DND-41 (cell line): Measurements from ENCODE around the gene LIMK2.

ENCODE experiments used
- ATAC-seq: fragments of 200-7000 bp; cut with Tn5 transposase; 3 replicates; pipeline ENCODE4 v1.9.1; 2021; ENCODE audit warnings: low read depth; ENCODE audit not compliant: insufficient read depth
- DNase-seq: peaks from one replicate; pipeline ENCODE4 v3.0.0-alpha.2; 2020
- H2AFZ ChIP-seq: 2 replicates; pipeline ENCODE4 v1.6.0; 2012; ENCODE audit warnings: low read depth, low read length
- H3K27ac ChIP-seq: 2 replicates; pipeline ENCODE4 v1.5.1; 2012; ENCODE audit warnings: low read length, inconsistent platforms
- H3K27me3 ChIP-seq: fragments of 200-600 bp; sonication (generic); 2 replicates; pipeline ENCODE4 v1.6.0; 2012; ENCODE audit warnings: low read length, mild to moderate bottlenecking, inconsistent platforms; ENCODE audit not compliant: insufficient read depth, poor library complexity
- H3K36me3 ChIP-seq: 2 replicates; pipeline ENCODE4 v1.5.1; 2012; ENCODE audit warnings: low read length, inconsistent platforms; ENCODE audit not compliant: insufficient read depth
- H3K4me1 ChIP-seq: 2 replicates; pipeline ENCODE4 v1.5.1; 2012; ENCODE audit warnings: mild to moderate bottlenecking, low read length; ENCODE audit not compliant: insufficient read depth
- H3K4me2 ChIP-seq: 2 replicates; pipeline ENCODE4 v1.6.0; 2012; ENCODE audit warnings: mild to moderate bottlenecking, moderate library complexity, low read length, inconsistent platforms; ENCODE audit not compliant: insufficient read depth
- H3K4me3 ChIP-seq, 2 experiments: fragments of 200-600 bp in 1 of 2; shearing (Covaris generic) in 1 of 2; 2 replicates each; pipeline ENCODE4 v1.5.1; 2012 to 2016; ENCODE audit warnings: inconsistent platforms in 2 of 2, low read length in 2 of 2, mild to moderate bottlenecking in 2 of 2, low read depth in 1 of 2, moderate library complexity in 1 of 2
- H3K79me2 ChIP-seq: 2 replicates; pipeline ENCODE4 v1.6.0; 2012; ENCODE audit warnings: low read length, inconsistent platforms; ENCODE audit not compliant: insufficient read depth
- H3K9ac ChIP-seq: 2 replicates; pipeline ENCODE4 v1.6.0; 2012; ENCODE audit warnings: low read depth, mild to moderate bottlenecking, inconsistent platforms, low read length, moderate library complexity
- H3K9me3 ChIP-seq: 2 replicates; pipeline ENCODE4 v1.5.1; 2012; ENCODE audit warnings: low read length, moderate library complexity, mild to moderate bottlenecking, inconsistent platforms; ENCODE audit not compliant: insufficient read depth, severe bottlenecking
- H4K20me1 ChIP-seq: 2 replicates; pipeline ENCODE4 v1.6.0; 2012; ENCODE audit warnings: low read length; ENCODE audit not compliant: insufficient read depth
- CTCF ChIP-seq: IDR thresholded peaks from 2 replicates; pipeline ENCODE4 v1.5.1; 2012; ENCODE audit warnings: borderline replicate concordance, low read length, moderate library complexity, mild to moderate bottlenecking; ENCODE audit not compliant: poor library complexity, severe bottlenecking; ENCODE audit errors: extremely low read depth
- EZH2 ChIP-seq: IDR thresholded peaks from 3 replicates; pipeline ENCODE4 v1.6.1; 2012; ENCODE audit warnings: borderline replicate concordance, low read depth, mild to moderate bottlenecking, moderate library complexity, low read length, inconsistent platforms; ENCODE audit not compliant: severe bottlenecking

The LIMK2 gene

GRCh38 chr22:31272522-31273446, 60.7 kb downstream of the LIMK2 start:
- no peak overlapping the region for H2AFZ ChIP-seq
- no peaks in the 10 kb centered on the region for H3K4me1 ChIP-seq
- no peak overlapping the region for H3K9ac ChIP-seq
- H3K79me2 ChIP-seq = no peaks in the 10 kb centered on the region
- no peaks in the 10 kb centered on the region for H3K27me3 ChIP-seq
- H3K9me3 ChIP-seq = no peaks in the 10 kb centered on the region
- peak; percentile 49 for DNase-seq
- H4K20me1 ChIP-seq = no peaks in the 10 kb centered on the region
- no peak overlapping the region for H3K4me2 ChIP-seq
- H3K27ac ChIP-seq = no peak overlapping the region
- ATAC-seq = peak; percentile 77
- no peak overlapping the region for H3K4me3 ChIP-seq
- H3K36me3 ChIP-seq = peaks cover 56% of the 10 kb centered on the region
- TF ChIP-seq CTCF (peak; percentile 81), EZH2 (no peak)

- ATAC-seq = no peak
- H4K20me1 ChIP-seq = no peaks in the 10 kb centered on the region
- TF ChIP-seq EZH2 = no peak
- TF ChIP-seq CTCF = no peak
- H2AFZ ChIP-seq = no peak overlapping the region
- H3K4me2 ChIP-seq = no peak overlapping the region
- no peaks in the 10 kb centered on the region for H3K79me2 ChIP-seq
- H3K27me3 ChIP-seq = no peaks in the 10 kb centered on the region
- no peak overlapping the region for H3K4me3 ChIP-seq
- no peaks in the 10 kb centered on the region for H3K9me3 ChIP-seq
- H3K4me1 ChIP-seq = no peaks in the 10 kb centered on the region
- H3K9ac ChIP-seq = no peak overlapping the region
- no peak overlapping the region for H3K27ac ChIP-seq
- no peak for DNase-seq
- H3K36me3 ChIP-seq = peaks cover 50% of the 10 kb centered on the region
These were observed 61.9 kb downstream of the LIMK2 start for GRCh38 chr22:31274017-31274416.

- Histone ChIP-seq H3K9ac (no peak overlapping the region), H3K4me1 (no peaks in the 10 kb centered on the region), H4K20me1 (no peaks in the 10 kb centered on the region), H3K4me3 (no peak overlapping the region), H3K36me3 (peaks cover 57% of the 10 kb centered on the region), H3K27ac (no peak overlapping the region), H2AFZ (no peak overlapping the region), H3K27me3 (no peaks in the 10 kb centered on the region), H3K79me2 (no peaks in the 10 kb centered on the region), H3K9me3 (no peaks in the 10 kb centered on the region), H3K4me2 (no peak overlapping the region)
- no peak for ATAC-seq
- no peak for TF ChIP-seq EZH2
- no peak for TF ChIP-seq CTCF
- DNase-seq = no peak
These were observed 62.9 kb downstream of the LIMK2 start for GRCh38 chr22:31275018-31275417.

GRCh38 chr22:31275576-31275975, 63.5 kb downstream of the LIMK2 start:
- no peak for DNase-seq

More at GRCh38 chr22:31275576-31275975, 63.5 kb downstream of the LIMK2 start:
- ATAC-seq = no peak
- Histone ChIP-seq H3K9me3 (no peaks in the 10 kb centered on the region), H3K4me1 (no peaks in the 10 kb centered on the region), H3K79me2 (no peaks in the 10 kb centered on the region), H3K9ac (no peak overlapping the region), H3K4me2 (no peak overlapping the region), H4K20me1 (no peaks in the 10 kb centered on the region), H3K4me3 (no peak overlapping the region), H3K27me3 (no peaks in the 10 kb centered on the region), H3K27ac (no peak overlapping the region), H2AFZ (no peak overlapping the region), H3K36me3 (peaks cover 63% of the 10 kb centered on the region)
- TF ChIP-seq EZH2 (no peak), CTCF (no peak)
